HG03196 (cell line): ENCODE data around the gene FAM124A.

Source experiments
- ATAC-seq: cut with Tn5 transposase; IDR thresholded peaks from one replicate; pipeline ENCODE4 v1.9.1; 2021; ENCODE audit not compliant: unreplicated experiment

The FAM124A gene

GRCh38 chr13:51218626-51219025, 3.6 kb upstream of the FAM124A start:
- no peak for ATAC-seq

GRCh38 chr13:51220706-51221105, 1.5 kb upstream of the FAM124A start:
- no peak for ATAC-seq

GRCh38 chr13:51221108-51221507, 1.1 kb upstream of the FAM124A start:
- ATAC-seq = no peak

- no peak for ATAC-seq
Measured at GRCh38 chr13:51221674-51222036, 543 bp upstream of the FAM124A start.

GRCh38 chr13:51222686-51223559, 725 bp downstream of the FAM124A start:
- ATAC-seq = peak; percentile 20

- no peak for ATAC-seq
Measured at GRCh38 chr13:51223560-51224270, 1.5 kb downstream of the FAM124A start.

- ATAC-seq = no peak
Measured at GRCh38 chr13:51225029-51225428, 2.8 kb downstream of the FAM124A start.

- no peak for ATAC-seq
Measured at GRCh38 chr13:51227404-51227803, 5.2 kb downstream of the FAM124A start.

- ATAC-seq = no peak
Measured at GRCh38 chr13:51229101-51229719, 7.0 kb downstream of the FAM124A start.

GRCh38 chr13:51229731-51230130, 7.5 kb downstream of the FAM124A start:
- ATAC-seq = no peak

GRCh38 chr13:51230477-51231105, 8.4 kb downstream of the FAM124A start:
- ATAC-seq = no peak

GRCh38 chr13:51231456-51231855, 9.3 kb downstream of the FAM124A start:
- ATAC-seq = no peak

- ATAC-seq = no peak
Measured at GRCh38 chr13:51232328-51232727, 10.1 kb downstream of the FAM124A start.

GRCh38 chr13:51233117-51233826, 11.1 kb downstream of the FAM124A start:
- ATAC-seq = no peak

- no peak for ATAC-seq
Measured at GRCh38 chr13:51234676-51235075, 12.5 kb downstream of the FAM124A start.

GRCh38 chr13:51235186-51235585, 13.0 kb downstream of the FAM124A start:
- no peak for ATAC-seq

- no peak for ATAC-seq
Measured at GRCh38 chr13:51235756-51236490, 13.7 kb downstream of the FAM124A start.

- no peak for ATAC-seq
Measured at GRCh38 chr13:51236491-51236792, 14.2 kb downstream of the FAM124A start.

GRCh38 chr13:51237386-51237785, 15.2 kb downstream of the FAM124A start:
- no peak for ATAC-seq

GRCh38 chr13:51237887-51238286, 15.7 kb downstream of the FAM124A start:
- ATAC-seq = no peak
